SK-N-SH treated with all-trans-retinoic acid at 6 μM for 48 hours (cell line): ENCODE data around the gene LAX1.

Experiments
- ATAC-seq: fragments of 200-7000 bp; cut with Tn5 transposase; 3 replicates; pipeline ENCODE4 v1.9.1; 2020; ENCODE audit warnings: mild to moderate bottlenecking, moderate library complexity
- ARNTL ChIP-seq: fragments of 450-650 bp; formaldehyde crosslinking; IDR thresholded peaks from 2 replicates; pipeline ENCODE4 v1.5.0; 2020; ENCODE audit warnings: low read depth, mild to moderate bottlenecking, moderate library complexity, borderline replicate concordance
- BACH2 ChIP-seq: fragments of 250-450 bp; sonication (Bioruptor Pico); IDR thresholded peaks from 2 replicates; pipeline ENCODE4 v1.9.0; 2021; ENCODE audit warnings: mild to moderate bottlenecking, borderline replicate concordance
- CREB5 ChIP-seq: fragments of 250-450 bp; sonication (Bioruptor Pico); IDR thresholded peaks from 2 replicates; pipeline ENCODE4 v1.5.1; 2020; ENCODE audit warnings: low read depth, mild to moderate bottlenecking, moderate library complexity
- ISL1 ChIP-seq: fragments of 250-450 bp; sonication (Bioruptor Pico); IDR thresholded peaks from 2 replicates; pipeline ENCODE4 v2.1.2; 2022; ENCODE audit warnings: mild to moderate bottlenecking, moderate library complexity
- PATZ1 ChIP-seq: fragments of 250-450 bp; sonication (Bioruptor Pico); IDR thresholded peaks from 2 replicates; pipeline ENCODE4 v1.8.0; 2020; ENCODE audit warnings: mild to moderate bottlenecking, moderate library complexity, borderline replicate concordance
- POU6F1 ChIP-seq: fragments of 250-450 bp; sonication (Bioruptor Pico); IDR thresholded peaks from 2 replicates; pipeline ENCODE4 v1.8.0; 2021; ENCODE audit warnings: low read depth, mild to moderate bottlenecking, moderate library complexity, borderline replicate concordance
- PPARA ChIP-seq: fragments of 250-450 bp; sonication (Bioruptor Pico); IDR thresholded peaks from 2 replicates; pipeline ENCODE4 v1.5.0; 2020; ENCODE audit warnings: mild to moderate bottlenecking, borderline replicate concordance
- RARB ChIP-seq: fragments of 250-450 bp; sonication (Bioruptor Pico); IDR thresholded peaks from 2 replicates; pipeline ENCODE4 v1.8.0; 2021; ENCODE audit warnings: mild to moderate bottlenecking, moderate library complexity
- TCF4 ChIP-seq: fragments of 250-450 bp; sonication (Bioruptor Pico); IDR thresholded peaks from 2 replicates; pipeline ENCODE4 v1.8.0; 2021; ENCODE audit warnings: mild to moderate bottlenecking, moderate library complexity, borderline replicate concordance
- TOX ChIP-seq: fragments of 250-450 bp; sonication (Bioruptor Pico); IDR thresholded peaks from 2 replicates; pipeline ENCODE4 v1.8.0; 2021; ENCODE audit warnings: mild to moderate bottlenecking, moderate library complexity, borderline replicate concordance
- TSHZ2 ChIP-seq: fragments of 250-450 bp; sonication (Bioruptor Pico); IDR thresholded peaks from 2 replicates; pipeline ENCODE4 v1.5.0; 2020; ENCODE audit warnings: mild to moderate bottlenecking, moderate library complexity
- ZC3H10 ChIP-seq: fragments of 250-450 bp; sonication (Bioruptor Pico); IDR thresholded peaks from 2 replicates; pipeline ENCODE4 v1.5.1; 2021; ENCODE audit warnings: mild to moderate bottlenecking, moderate library complexity
- ZFP3 ChIP-seq: fragments of 250-450 bp; sonication (Bioruptor Pico); IDR thresholded peaks from 2 replicates; pipeline ENCODE4 v1.5.0; 2020; ENCODE audit warnings: mild to moderate bottlenecking, moderate library complexity
- ZFP30 ChIP-seq: fragments of 450-650 bp; formaldehyde crosslinking; IDR thresholded peaks from 2 replicates; pipeline ENCODE4 v1.5.0; 2022; ENCODE audit warnings: mild to moderate bottlenecking, moderate library complexity
- ZNF565 ChIP-seq: fragments of 450-650 bp; formaldehyde crosslinking; conservative IDR thresholded peaks from 2 replicates; pipeline ENCODE4 v1.5.0; 2020; ENCODE audit warnings: low read depth, mild to moderate bottlenecking, moderate library complexity

The LAX1 gene

GRCh38 chr1:203743091-203743571 is 21.9 kb upstream of the LAX1 start:
- no peak for TF ChIP-seq TSHZ2
- no peak for TF ChIP-seq PPARA
- TF ChIP-seq ZFP3 (CRISPR knock-in tag) = no peak
- TF ChIP-seq RARB (CRISPR knock-in tag) = no peak
- TF ChIP-seq BACH2 (CRISPR knock-in tag) = no peak
- TF ChIP-seq CREB5 (CRISPR knock-in tag) = no peak
- no peak for TF ChIP-seq ZC3H10 (CRISPR knock-in tag)
- TF ChIP-seq PATZ1 (CRISPR knock-in tag) = no peak
- TF ChIP-seq TOX = no peak
- TF ChIP-seq ARNTL = no peak
- no peak for TF ChIP-seq ZNF565 (CRISPR knock-in tag)
- no peak for TF ChIP-seq ISL1 (CRISPR knock-in tag)
- TF ChIP-seq, all 23 proteins: peak for 0
- no peak for ATAC-seq

- TF ChIP-seq PPARA (no peak), TSHZ2 (no peak), BACH2 (CRISPR knock-in tag) (no peak), ZFP30 (CRISPR knock-in tag) (no peak), POU6F1 (CRISPR knock-in tag) (no peak), TCF4 (no peak), PATZ1 (CRISPR knock-in tag) (no peak), TOX (no peak)
- no peak for ATAC-seq
Observed at GRCh38 chr1:203744075-203744972, 20.7 kb upstream of the LAX1 start.
